Mesodermal cell (in vitro differentiated cells): ENCODE measurements around the gene CTNS.

Source experiments
- H3K27ac ChIP-seq: 2 replicates; pipeline ENCODE4 v1.7.0; 2013; ENCODE audit warnings: mild to moderate bottlenecking, low read depth, low read length, moderate library complexity; ENCODE audit not compliant: severe bottlenecking
- H3K36me3 ChIP-seq: 2 replicates; pipeline ENCODE4 v1.7.1; 2013; ENCODE audit warnings: mild to moderate bottlenecking, low read length, moderate library complexity; ENCODE audit not compliant: control insufficient read depth, insufficient read depth
- H3K4me1 ChIP-seq: one replicate; pipeline ENCODE4 v1.7.1; 2013; ENCODE audit warnings: mild to moderate bottlenecking, low read length; ENCODE audit not compliant: insufficient read depth, control insufficient read depth, poor library complexity, severe bottlenecking
- H3K4me3 ChIP-seq: 2 replicates; pipeline ENCODE4 v1.7.0; 2013; ENCODE audit warnings: low read length, control low read depth, mild to moderate bottlenecking; ENCODE audit not compliant: insufficient read depth, poor library complexity, severe bottlenecking; ENCODE audit errors: extremely low read depth
- H3K9me3 ChIP-seq: 2 replicates; pipeline ENCODE4 v1.7.1; 2013; ENCODE audit warnings: mild to moderate bottlenecking, low read length, moderate library complexity; ENCODE audit not compliant: control insufficient read depth
- WGBS, 2 experiments: methylation state at CpG; one replicate each; pipeline ENCODE4 v1.1.5; 2013; ENCODE audit warnings: missing lambda C conversion rate in 2 of 2; ENCODE audit not compliant: insufficient coverage in 2 of 2; 5-methylcytosine and 5-hydroxymethylcytosine counted together

Gene CTNS

DNA sequence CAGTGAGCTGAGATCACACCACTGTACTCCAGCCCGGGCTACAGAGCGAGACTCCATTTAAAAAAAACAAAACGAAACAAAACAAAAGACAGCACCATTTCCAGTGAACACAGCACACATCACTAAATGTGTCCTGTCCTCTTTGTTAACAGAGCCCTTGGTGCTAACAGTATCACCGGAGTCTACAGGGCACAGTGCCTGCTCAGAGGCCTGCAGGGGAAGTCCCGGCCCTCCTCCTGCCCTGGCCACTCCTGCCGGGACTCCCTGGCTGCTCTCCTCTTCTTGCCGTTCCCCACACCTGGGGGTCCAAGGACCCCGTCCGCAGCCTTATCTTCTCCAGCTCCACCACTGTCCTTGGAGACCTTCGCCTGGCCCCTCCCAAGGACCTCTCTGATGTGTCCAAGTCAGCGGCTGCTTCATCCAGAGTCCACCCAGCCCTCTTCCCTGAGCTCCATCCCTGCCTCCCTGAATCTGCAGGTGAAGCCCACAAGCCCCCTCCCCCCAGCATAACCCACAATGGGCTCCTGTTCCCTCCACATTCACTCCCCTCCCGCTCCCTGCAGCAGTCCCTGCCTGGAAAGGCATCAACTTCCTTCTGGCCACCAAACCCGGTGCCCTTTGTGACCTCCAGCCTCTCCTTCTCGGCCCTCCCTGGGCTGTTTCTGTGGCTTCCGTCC, 35.9 kb upstream of the CTNS start:
- WGBS, 2 experiments, result 86 to 96% methylated on average over 12 to 15 of the region's 15 CpGs
- peaks cover 3% of the 10 kb centered on the region for H3K36me3 ChIP-seq
- no peak overlapping the region for H3K4me3 ChIP-seq
- no peaks in the 10 kb centered on the region for H3K4me1 ChIP-seq
- H3K9me3 ChIP-seq, result no peaks in the 10 kb centered on the region
- H3K27ac ChIP-seq, result no peak overlapping the region

GRCh38 chr17:3602499-3602898, 34.1 kb upstream of the CTNS start:
- Histone ChIP-seq H3K36me3 (peaks cover 15% of the 10 kb centered on the region), H3K9me3 (no peaks in the 10 kb centered on the region), H3K4me1 (no peaks in the 10 kb centered on the region), H3K27ac (no peak overlapping the region), H3K4me3 (no peak overlapping the region)
- 78 to 80% methylated on average over 12 to 15 of the region's 16 CpGs for WGBS, 2 experiments

DNA sequence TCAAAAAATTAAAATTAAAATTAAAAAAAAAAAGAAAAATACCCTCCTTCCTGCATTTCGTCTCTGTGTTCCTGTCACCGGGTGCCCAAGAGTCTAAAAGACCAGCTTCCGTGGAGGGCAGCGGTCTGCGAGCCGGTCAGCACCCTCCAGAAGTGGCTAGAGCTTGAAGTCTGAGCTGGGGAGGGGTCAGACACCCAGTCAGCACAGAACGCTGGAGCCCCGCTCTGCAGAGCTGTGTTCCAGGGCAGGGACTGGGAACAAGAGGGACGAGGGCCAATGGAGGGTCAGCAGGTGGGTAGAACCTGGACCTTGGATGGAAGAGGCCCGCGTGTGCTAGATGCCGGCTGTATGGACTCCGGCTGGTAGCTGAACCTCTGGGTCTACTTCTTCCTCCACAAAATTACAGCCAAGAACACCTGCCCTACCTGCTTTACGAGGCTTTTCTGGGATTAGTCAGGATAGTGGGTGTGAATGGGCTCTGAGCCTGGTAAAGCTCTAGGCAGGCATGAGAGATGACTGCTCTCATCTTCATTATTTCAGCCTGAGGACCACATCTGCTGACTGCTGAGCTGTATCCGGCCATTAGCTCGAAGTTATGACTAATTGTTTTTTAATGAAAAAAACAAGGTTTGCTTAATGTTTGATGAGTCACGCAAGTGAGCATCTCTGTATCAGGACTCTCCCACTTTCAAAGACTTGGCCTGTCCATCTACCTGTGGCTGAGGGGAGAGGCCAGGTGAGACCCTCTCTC, 33.3 kb upstream of the CTNS start:
- Histone ChIP-seq H3K4me1 (no peaks in the 10 kb centered on the region), H3K36me3 (peaks cover 20% of the 10 kb centered on the region), H3K4me3 (no peak overlapping the region)

GRCh38 chr17:3603870-3604259, 32.7 kb upstream of the CTNS start:
- H3K36me3 ChIP-seq, result peaks cover 23% of the 10 kb centered on the region
- WGBS, 2 experiments, result 91% methylated on average over 4 of the region's 4 CpGs
- no peaks in the 10 kb centered on the region for H3K4me1 ChIP-seq
- H3K27ac ChIP-seq, result no peak overlapping the region
- H3K9me3 ChIP-seq, result no peaks in the 10 kb centered on the region
- no peak overlapping the region for H3K4me3 ChIP-seq

More for the DNA sequence above, 33.3 kb upstream of the CTNS start:
- Histone ChIP-seq H3K27ac (no peak overlapping the region), H3K9me3 (no peaks in the 10 kb centered on the region)
- WGBS, 2 experiments, result 95 to 100% methylated on average over 9 to 12 of the region's 17 CpGs

- Histone ChIP-seq H3K9me3 (no peaks in the 10 kb centered on the region), H3K4me1 (no peaks in the 10 kb centered on the region), H3K36me3 (peaks cover 62% of the 10 kb centered on the region), H3K27ac (no peak overlapping the region), H3K4me3 (no peak overlapping the region)
- WGBS, 2 experiments, result 90 to 91% methylated on average over 9 to 10 of the region's 10 CpGs
Measured at GRCh38 chr17:3609689-3610088, 26.9 kb upstream of the CTNS start.

- Histone ChIP-seq H3K36me3 (peaks cover 70% of the 10 kb centered on the region), H3K4me1 (no peaks in the 10 kb centered on the region)
Measured at GRCh38 chr17:3610523-3610922, 26.0 kb upstream of the CTNS start.

DNA sequence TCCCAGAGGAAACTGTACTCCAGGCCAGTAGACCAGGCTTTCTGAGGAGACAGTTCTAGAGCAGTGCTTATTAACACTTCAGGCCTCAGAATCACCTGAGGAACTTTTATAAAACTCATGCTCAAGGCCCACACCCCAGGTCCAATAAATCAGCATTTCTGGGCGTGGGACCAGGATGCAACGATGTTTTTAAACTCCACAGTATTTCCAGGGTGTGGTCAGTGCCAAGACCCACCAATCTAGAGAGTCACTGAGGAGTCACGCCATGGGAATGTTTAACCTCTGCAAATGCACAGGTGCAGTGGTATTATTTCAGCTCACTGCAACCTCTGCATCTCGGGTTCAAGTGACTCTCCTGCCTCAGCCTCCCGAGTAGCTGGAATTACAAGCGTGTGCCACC, 23.4 kb upstream of the CTNS start:
- Histone ChIP-seq H3K9me3 (no peaks in the 10 kb centered on the region), H3K4me1 (no peaks in the 10 kb centered on the region), H3K36me3 (peaks cover 76% of the 10 kb centered on the region), H3K27ac (no peak overlapping the region), H3K4me3 (no peak overlapping the region)
- 93 to 95% methylated on average over 3 to 6 of the region's 6 CpGs for WGBS, 2 experiments

More at GRCh38 chr17:3610523-3610922, 26.0 kb upstream of the CTNS start:
- H3K27ac ChIP-seq, result no peak overlapping the region
- 95 to 97% methylated on average over 13 to 14 of the region's 14 CpGs for WGBS, 2 experiments
- no peaks in the 10 kb centered on the region for H3K9me3 ChIP-seq
- no peak overlapping the region for H3K4me3 ChIP-seq

- H3K27ac ChIP-seq, result no peak overlapping the region
- no peaks in the 10 kb centered on the region for H3K4me1 ChIP-seq
- H3K4me3 ChIP-seq, result no peak overlapping the region
- WGBS, 2 experiments, result 95 to 99% methylated on average over 16 to 17 of the region's 18 CpGs
- H3K9me3 ChIP-seq, result no peaks in the 10 kb centered on the region
- peaks cover 79% of the 10 kb centered on the region for H3K36me3 ChIP-seq
Measured at GRCh38 chr17:3615160-3615870, 21.2 kb upstream of the CTNS start.

GRCh38 chr17:3621146-3621720, 15.3 kb upstream of the CTNS start:
- Histone ChIP-seq H3K9me3 (no peaks in the 10 kb centered on the region), H3K4me3 (no peak overlapping the region), H3K27ac (no peak overlapping the region), H3K36me3 (peaks cover 80% of the 10 kb centered on the region), H3K4me1 (no peaks in the 10 kb centered on the region)
- WGBS, 2 experiments, result 96 to 98% methylated on average over 8 of the region's 8 CpGs

DNA sequence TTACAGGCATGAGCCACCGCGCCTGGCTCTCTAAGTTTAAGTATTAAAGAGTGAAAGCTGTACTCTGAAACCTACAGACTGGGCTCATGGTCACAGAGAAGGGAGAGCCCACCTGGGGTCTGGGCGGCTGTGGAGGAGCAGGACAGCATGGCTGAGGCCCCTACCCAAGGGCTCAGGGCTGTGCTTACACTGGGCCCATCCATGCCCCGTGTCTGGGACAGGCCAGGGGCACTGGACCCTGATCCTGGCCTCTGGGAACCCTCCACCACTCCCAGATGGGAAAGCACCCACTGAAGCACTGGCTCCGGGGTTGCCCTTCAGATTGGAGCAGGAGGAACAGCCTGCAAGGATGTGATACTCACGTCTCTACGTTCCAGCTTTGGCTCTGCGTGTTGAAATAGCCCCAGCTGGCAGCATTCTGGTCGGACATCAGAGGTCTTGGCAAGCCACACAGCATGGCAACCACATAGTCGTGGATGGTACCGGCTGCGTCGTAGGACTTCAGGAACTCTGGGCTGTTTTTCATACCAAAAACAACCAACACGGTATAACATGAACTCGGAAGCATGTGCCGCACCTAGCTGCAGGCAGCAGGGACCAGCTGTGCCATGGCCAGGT, 13.5 kb upstream of the CTNS start:
- 92 to 98% methylated on average over 14 to 16 of the region's 16 CpGs for WGBS, 2 experiments

More for the DNA sequence above, 13.5 kb upstream of the CTNS start:
- Histone ChIP-seq H3K4me1 (peaks cover 13% of the 10 kb centered on the region), H3K9me3 (no peaks in the 10 kb centered on the region), H3K27ac (no peak overlapping the region), H3K36me3 (peaks cover 66% of the 10 kb centered on the region), H3K4me3 (no peak overlapping the region)
